Globus pallidus (tissue), 1 donor: ENCODE data around the gene RFX1.
"Not testable (repeated sequence)": the region's sequence is repeated elsewhere in the genome, so short reads cannot be mapped to it uniquely, and the experiment has no call there.

ENCODE experiments used
- DNase-seq: peaks from one replicate; pipeline ENCODE4 v3.0.0-alpha.2; 2015; ENCODE audit warnings: low spot score

The RFX1 gene

DNA sequence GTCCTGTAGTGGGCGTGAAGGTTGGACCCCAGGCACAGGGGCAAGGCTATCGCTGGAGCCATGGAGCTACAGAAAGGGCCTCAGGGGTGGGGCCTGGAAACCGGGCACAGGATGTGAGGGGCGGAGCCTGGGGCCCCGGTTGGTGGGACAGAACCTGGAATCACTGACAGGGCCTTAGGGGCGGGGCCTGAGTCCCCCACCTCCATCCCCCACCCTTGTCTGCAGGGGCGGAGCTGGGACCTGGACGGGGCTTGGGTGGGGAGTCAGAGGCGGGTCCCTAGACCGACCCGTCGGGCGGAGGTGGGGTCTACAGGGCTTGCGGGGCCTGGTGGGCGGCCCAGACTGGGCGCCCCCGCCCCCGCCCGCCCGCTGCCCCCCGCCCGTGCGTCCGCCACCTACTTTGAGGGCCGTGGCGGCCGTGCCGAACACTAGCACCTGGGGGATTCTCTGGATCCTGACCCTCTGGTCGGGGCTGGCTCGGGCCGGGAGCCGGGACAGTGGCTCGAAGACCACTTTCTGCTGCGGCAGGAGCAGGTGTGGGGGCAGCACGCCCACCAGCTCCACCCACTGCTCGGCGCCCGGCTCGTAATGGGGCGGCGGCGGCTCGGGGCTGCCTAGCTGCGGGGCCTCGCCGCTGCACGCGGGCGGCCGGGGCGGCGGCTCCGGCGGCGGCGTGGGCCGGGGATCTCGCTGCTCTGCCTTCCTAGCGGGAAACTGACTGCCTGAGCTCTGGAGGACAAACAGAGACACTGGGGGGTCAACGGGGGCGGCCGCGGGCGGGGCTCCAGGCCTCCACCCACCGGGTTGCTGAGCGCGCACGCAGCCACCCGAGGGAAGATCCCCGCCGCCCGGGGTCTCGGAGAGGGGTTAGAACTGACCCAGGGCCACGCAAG is 27.5 kb downstream of the RFX1 start:
- peak; percentile 51 for DNase-seq

DNA sequence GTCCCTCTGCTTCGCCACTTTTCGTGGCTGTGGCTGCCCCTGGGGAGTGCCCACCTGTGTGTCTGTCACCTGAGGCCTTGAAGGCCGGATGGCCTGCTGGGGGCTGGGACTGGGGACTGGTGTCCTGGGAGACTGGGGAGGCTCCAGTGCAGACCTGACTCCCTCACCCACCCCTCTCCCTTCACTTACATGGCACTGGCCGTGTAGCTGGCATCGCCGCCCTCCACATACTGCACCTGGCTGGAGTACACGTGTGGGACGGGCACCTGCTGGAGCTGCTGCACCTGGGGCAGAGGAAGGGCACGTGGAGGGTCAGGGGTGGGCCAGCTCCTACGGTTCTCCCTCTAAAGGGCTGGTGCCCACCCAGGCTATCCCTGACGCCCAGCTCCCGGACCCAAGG is 28.3 kb downstream of the RFX1 start:
- DNase-seq = no peak

- DNase-seq = no peak
Measured at GRCh38 chr19:13976446-13976845, 29.7 kb downstream of the RFX1 start.

- no peak for DNase-seq
Measured at GRCh38 chr19:13975870-13976269, 30.2 kb downstream of the RFX1 start.

DNA sequence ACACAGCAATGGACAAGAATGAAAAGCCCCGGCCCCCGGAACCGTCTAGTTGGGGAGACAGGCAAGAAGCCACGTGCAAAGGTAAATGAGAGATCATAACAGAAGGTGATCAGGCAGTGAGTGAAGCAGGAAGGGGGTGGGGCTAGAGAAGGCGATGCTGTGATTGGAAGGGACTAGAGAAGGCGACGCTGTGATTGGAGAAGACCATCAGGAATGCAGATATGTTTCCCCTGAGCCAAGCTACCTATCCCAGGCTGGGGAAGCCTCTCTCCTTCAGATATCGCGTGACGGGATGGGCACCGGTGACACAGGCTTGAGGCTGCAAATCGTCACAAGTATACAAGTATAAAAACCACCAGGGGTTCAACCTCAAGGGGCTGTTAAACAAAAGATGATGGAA is 32.0 kb downstream of the RFX1 start:
- no peak for DNase-seq

- not testable (repeated sequence) for DNase-seq
Measured at GRCh38 chr19:13973479-13973878, 32.6 kb downstream of the RFX1 start.

DNA sequence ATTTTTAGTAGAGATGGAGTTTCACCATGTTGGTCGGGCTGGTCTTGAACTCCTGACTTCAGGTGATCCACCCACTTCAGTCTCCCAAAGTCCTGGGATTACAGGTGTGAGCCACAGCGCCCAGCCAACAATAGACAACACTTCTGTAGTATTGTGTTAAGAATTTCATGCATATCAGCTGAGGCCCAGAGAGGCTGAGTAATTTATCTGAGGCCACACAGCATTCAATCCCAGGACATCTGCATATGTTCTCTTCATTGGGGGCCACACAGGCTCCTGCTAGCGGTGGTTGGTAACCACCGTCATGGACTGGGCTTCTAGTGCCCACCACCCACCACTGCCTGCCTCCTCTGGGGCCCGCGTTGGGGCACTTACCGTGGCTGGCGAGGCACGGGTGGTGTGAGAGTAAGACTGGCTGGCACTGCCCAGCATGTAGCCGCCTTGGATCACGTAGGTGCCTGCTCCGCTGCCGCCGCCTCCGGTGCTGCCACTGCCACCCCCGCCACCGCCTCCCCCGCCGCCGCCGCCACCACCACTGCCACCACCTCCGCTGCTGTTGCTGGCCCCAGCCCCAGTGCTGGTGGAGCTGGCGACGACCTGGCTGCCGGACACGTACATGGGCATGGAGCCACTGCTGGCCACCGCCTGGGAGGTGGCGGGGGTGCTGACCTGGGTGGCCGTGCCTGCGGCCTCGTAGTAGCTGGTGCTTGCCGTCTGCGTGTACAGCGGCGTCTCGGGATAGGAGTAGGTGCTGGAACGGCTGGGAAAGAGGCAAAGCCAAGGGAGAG is 33.6 kb downstream of the RFX1 start:
- no peak for DNase-seq

- DNase-seq = not testable (repeated sequence)
Measured at GRCh38 chr19:13971868-13972267, 34.3 kb downstream of the RFX1 start.

- DNase-seq = no peak
Measured at GRCh38 chr19:13969897-13970296, 36.2 kb downstream of the RFX1 start.

GRCh38 chr19:13968999-13969398 is 37.1 kb downstream of the RFX1 start:
- DNase-seq = no peak

GRCh38 chr19:13968383-13968935 is 37.7 kb downstream of the RFX1 start:
- no peak for DNase-seq

- DNase-seq = not testable (repeated sequence)
Measured at GRCh38 chr19:13967206-13967605, 38.9 kb downstream of the RFX1 start.

DNA sequence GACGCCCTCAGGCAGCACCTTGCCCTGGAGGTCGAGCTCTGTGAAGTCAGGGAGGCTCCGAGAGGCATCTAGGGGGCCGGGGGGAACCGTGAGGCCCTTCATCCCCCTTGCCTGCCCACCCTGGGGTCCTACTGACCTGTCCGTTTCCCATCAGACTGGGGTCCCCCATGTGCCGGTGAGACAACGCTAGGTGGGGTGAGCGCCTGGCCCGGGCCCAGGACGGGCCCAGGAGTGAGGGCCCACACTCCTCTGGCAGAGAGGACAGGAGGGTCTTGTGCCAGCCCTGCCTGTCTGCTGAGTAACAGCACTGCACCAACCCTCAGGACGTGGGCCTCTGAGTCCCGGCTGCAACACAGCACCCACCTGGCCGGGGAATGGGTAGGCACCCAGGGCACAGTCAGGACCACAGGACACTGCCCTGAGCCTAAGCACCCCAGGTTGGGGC is 39.4 kb downstream of the RFX1 start:
- no peak for DNase-seq

- no peak for DNase-seq
Measured at GRCh38 chr19:13965926-13966683, 40.0 kb downstream of the RFX1 start.

GRCh38 chr19:13965377-13965896 is 40.7 kb downstream of the RFX1 start:
- no peak for DNase-seq

- DNase-seq = no peak
Measured at GRCh38 chr19:13964776-13965175, 41.3 kb downstream of the RFX1 start.

GRCh38 chr19:13963603-13964105 is 42.5 kb downstream of the RFX1 start:
- no peak for DNase-seq

- no peak for DNase-seq
Measured at GRCh38 chr19:13962699-13963602, 43.2 kb downstream of the RFX1 start.

DNA sequence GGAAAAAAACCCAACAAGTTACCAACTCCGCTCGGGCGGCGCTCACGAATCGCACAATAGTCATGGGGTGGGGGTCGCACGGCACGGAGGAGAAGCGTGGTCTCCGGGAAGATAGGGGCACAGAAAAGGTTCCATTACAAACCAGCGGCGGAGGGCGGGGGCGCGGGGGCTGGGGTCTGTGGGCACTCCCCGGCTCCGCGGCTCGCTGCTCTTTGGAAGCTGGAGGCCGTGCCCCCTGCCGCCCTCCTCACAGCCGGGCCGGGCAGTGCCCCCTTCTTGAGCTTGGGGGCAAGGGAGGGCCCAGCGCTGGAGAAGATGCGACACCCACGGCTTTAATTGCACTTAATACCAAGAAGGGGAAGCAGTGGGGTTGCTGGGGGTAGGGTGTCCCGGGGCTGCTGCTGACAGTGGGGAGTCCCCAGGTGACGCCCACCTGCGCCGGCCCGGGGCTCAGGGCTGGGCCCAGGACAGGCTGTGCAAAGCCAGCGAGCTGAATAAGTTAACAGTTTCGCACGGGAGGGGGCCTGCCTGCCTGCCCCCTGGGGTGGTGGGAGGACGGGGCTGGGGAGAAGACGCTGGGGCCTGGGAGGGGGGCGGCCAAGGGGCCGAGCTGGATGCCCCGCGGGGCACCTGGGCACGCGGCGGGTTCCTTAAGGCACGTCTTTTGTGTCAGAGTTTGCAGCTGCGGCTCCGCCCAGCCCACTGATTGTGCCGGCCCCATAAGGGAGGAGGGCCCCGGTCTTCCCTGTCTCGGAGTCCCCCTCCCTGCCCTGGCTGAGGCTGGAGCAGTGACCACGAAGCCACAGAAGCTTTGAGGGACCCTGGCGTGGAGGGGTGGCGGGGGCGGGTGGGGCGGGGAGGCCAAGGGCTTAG is 44.1 kb downstream of the RFX1 start:
- DNase-seq = no peak
